Lower leg skin (tissue), 3 donors: ENCODE data around the gene WBP2.

Experiments used
- POLR2A ChIP-seq, 2 donors: fragments of 450-650 bp; IDR thresholded peaks; one replicate each; pipeline ENCODE4 v1.6.1; 2016 to 2017; ENCODE audit warnings: antibody characterized with exemption in 2 of 2, mild to moderate bottlenecking in 1 of 2, moderate library complexity in 1 of 2
- TF ChIP-seq, protein P1 (sequence below), 3 donors: fragments of 450-650 bp; IDR thresholded peaks; one replicate each; pipeline ENCODE4 v1.5.1; 2016; ENCODE audit warnings: antibody characterized with exemption in 3 of 3, mild to moderate bottlenecking in 3 of 3, moderate library complexity in 2 of 3

DNA sequence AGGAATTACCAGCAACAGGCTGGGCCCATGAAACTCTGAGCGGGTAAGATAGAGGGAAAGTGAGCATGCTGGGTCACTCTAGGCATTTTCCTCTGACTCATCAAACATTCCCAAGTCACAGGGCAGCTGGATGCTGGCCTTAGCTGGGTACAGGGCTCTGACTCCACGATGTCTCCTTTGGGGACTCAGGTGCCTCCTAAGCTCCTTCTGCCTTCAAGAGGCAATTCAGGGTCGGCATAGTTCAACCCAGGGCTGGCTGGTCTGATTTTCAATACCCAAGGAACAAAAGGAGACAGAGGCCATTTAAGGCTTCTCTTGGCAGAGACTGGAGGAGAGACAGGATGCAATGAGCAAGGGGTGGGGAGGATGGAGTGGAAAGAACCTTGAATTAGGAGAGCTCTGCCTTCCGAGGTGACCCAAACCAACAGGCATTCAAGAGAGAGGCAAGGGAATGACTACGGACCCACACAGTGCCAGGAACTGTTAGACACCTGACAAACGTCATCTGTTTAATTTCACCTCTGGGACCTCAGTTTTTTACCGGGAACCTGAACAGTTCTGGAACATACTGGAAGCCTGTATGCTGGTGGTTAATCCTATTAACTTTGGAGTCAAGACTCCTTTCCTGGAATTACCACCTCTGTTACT lies 910 bp downstream of the WBP2 start:
- TF ChIP-seq POLR2A (IDR thresholded peaks at IDR 0.05), result no peak
- TF ChIP-seq, protein P1, sequence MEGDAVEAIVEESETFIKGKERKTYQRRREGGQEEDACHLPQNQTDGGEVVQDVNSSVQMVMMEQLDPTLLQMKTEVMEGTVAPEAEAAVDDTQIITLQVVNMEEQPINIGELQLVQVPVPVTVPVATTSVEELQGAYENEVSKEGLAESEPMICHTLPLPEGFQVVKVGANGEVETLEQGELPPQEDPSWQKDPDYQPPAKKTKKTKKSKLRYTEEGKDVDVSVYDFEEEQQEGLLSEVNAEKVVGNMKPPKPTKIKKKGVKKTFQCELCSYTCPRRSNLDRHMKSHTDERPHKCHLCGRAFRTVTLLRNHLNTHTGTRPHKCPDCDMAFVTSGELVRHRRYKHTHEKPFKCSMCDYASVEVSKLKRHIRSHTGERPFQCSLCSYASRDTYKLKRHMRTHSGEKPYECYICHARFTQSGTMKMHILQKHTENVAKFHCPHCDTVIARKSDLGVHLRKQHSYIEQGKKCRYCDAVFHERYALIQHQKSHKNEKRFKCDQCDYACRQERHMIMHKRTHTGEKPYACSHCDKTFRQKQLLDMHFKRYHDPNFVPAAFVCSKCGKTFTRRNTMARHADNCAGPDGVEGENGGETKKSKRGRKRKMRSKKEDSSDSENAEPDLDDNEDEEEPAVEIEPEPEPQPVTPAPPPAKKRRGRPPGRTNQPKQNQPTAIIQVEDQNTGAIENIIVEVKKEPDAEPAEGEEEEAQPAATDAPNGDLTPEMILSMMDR (IDR thresholded peaks at IDR 0.05), result no peak
